ENCODE measurements around the gene IL4I1.

GRCh38 chr19:49869009-49869483 is 27.6 kb downstream of the IL4I1 start:
- no peak for TF ChIP-seq CTCF (IDR thresholded peaks at IDR 0.05)
- TF ChIP-seq POLR2A (IDR thresholded peaks at IDR 0.05) = no peak
